ENCODE data around the gene MRGPRX1. TPM values are rescaled to one million over a fixed set of nuclear protein-coding genes. Genes with fewer than 3 reads are reported as not detected.
"Not testable (repeated sequence)": the region's sequence is repeated elsewhere in the genome, so short reads cannot be mapped to it uniquely, and the experiment has no call there.

MRGPRX1 gene
- total RNA-seq: not detected
- long read RNA-seq: 0 reads

- intact Hi-C loops (cut with DNase I): no loop called here
- no peak for ATAC-seq
- no peak for DNase-seq
These were observed at the start of gene MRGPRX1 for GRCh38 chr11:18939314-18939713. Gene MRGPRX1, minus strand, starts transcription at chr11:18939414. Its CDS starts 4,630 bp downstream, at chr11:18934784.

DNA sequence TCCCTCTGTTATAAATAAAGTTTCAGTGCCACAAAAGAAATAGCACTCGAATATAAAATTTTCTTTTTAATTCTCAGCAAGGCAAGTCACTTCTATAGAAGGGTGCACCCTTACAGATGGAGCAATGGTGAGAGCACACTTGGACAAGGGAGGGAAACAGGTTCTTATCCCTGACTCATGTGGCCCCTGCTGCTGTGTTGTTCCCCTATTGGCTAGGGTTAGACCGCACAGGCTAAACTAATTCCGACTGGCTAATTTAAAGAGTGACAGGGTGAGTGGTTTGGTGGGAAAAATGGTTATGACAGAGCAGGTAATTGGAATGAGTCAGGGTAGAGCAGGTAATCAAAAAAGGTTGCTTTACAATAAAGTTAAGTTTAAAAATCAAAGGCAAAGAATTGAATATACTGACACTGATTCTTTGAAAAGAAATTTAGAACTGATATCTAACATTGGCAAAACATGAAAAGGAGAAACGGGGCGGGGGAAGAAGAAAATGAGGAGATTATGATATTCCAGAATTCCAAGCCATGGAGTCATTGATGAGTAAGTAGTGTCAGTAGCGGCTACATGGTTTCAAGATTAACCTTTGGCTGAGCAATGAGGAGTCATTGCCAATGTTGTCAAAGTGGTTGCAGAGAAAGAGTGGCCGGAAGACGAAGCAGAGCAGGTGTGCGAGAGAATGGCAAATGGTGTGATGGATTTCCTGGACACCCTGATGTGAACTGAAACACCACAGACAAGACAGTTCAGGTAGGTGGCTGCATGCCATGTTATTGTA is 48.4 kb upstream of the MRGPRX1 start:
- intact Hi-C loops (cut with DNase I): no loop called here
- peak in 1 of 2 donors; percentile 26 for ATAC-seq
- DNase-seq: no peak

DNA sequence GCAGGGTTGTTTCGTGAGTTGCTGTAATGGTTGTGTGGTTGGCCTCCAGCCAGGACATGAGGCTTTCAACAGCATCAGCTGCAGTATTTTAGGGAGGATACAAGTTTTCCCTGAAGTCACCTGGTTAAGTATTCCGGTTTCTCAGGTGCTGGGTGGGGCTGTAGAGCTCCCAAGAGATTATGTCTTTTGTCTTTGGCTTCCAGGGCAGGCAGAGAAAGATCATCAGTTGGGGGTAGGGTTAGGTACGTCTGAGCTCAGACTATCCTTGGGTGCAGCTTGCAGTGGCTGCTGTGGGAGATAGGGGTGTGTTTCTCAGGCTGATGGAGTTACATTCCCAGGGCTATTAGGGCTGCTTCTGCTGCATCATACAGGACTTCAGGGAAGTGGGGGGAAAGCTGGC is 47.5 kb upstream of the MRGPRX1 start:
- intact Hi-C loops (cut with DNase I): no loop called here
- ATAC-seq (peak in 1 of 2 donors; percentile 15), DNase-seq (no peak)

DNA sequence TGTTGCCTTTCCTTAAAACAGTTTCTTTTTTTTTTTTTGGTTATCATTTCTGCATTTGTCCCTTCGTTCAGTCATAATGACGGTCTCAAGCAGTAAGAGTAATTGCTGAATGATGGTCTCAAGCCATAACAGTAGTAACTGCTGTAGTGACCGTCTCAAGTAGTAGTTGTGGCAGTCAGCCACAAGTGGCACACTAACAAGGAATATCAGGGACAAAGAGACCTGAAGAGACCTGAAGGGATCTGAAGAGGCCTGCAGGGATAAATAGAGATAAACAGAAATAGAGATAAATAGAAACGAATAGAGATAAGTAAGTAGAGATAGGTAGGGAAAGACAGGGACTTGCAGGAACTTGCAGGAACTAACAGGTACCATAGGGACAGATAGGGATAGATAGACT is 42.7 kb upstream of the MRGPRX1 start:
- DNase-seq (no peak), ATAC-seq (no peak)
- intact Hi-C loops (cut with DNase I): no loop called here

GRCh38 chr11:18974192-18974591 is 35.0 kb upstream of the MRGPRX1 start:
- intact Hi-C loops (cut with DNase I): no loop called here
- DNase-seq (no peak), ATAC-seq (no peak)

DNA sequence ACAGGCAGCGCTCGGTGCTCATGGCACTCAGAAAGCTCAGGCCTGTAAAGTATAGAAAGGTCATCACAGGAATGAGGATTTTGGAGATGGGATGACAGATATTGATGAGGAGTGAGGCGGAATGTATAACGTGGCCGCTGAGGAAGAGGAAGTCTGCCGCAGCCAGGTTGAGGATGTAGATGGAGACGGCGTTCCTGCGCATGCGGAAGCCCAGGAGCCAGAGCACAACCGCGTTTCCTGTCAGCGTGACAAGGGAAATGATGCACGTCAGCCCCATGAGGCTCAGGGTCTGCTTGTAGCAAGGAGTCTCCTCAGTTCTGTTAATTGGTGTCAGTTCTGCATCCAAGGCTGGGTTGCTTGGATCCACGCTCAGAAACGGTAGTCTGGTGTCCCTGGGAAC is 33.1 kb upstream of the MRGPRX1 start:
- intact Hi-C loops (cut with DNase I): no loop called here
- DNase-seq (no peak), ATAC-seq (no peak)

GRCh38 chr11:18969720-18970119 is 30.5 kb upstream of the MRGPRX1 start:
- DNase-seq (no peak), ATAC-seq (no peak)
- intact Hi-C loops (cut with DNase I): no loop called here

DNA sequence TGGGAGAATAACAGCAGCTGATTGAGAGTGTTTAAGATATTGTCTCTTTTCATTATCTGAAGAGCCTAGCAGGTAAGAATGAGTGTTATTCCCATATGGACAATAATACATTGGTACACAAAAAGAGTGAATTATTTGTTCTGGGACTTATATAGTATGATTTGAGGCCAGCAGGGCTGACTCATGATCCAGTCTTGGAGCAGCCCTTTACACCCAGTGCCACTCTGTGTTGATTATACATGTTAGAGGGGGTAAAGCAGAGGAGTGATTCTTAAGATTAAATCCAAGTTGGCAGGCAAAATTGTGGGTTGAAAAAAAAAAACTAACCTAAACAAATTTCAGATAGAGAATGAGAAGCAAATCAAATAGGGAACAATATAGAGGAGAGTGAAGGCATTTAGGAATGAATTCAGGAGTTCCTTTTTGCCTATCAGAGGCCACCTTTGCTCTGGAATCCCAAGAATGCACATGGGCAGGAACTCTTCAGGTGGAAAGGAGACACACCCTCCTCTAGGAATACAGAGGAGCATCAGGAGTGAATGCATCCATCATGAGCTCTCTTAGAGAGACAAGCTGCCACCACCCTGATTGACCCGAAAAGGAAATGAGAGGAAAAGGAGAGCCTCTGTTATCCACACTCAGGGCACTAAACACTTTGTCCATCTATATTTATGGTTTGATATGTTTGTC is 19.2 kb upstream of the MRGPRX1 start:
- ATAC-seq: no peak
- intact Hi-C loops (cut with DNase I): no loop called here

DNA sequence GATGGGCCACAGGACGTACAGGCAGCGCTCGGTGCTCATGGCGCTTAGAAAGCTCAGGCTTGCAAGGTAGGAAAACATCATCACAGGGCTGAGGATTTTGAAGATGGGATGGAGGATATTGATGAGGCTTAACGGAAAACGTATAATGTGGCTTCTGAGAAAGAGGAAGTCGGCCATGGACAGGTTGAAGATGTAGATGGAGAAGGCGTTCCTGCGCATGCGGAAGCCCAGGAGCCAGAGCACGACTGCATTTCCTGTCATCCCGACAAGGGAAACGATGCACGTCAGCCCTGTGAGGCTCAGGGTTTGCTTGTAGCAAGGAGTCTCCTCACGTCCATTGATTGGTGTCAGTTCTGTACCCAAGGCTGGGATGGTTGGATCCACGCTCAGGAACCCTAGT is 17.4 kb upstream of the MRGPRX1 start:
- intact Hi-C loops (cut with DNase I): no loop called here
- DNase-seq (no peak), ATAC-seq (no peak)

More for the DNA sequence above, 19.2 kb upstream of the MRGPRX1 start:
- DNase-seq: no peak

DNA sequence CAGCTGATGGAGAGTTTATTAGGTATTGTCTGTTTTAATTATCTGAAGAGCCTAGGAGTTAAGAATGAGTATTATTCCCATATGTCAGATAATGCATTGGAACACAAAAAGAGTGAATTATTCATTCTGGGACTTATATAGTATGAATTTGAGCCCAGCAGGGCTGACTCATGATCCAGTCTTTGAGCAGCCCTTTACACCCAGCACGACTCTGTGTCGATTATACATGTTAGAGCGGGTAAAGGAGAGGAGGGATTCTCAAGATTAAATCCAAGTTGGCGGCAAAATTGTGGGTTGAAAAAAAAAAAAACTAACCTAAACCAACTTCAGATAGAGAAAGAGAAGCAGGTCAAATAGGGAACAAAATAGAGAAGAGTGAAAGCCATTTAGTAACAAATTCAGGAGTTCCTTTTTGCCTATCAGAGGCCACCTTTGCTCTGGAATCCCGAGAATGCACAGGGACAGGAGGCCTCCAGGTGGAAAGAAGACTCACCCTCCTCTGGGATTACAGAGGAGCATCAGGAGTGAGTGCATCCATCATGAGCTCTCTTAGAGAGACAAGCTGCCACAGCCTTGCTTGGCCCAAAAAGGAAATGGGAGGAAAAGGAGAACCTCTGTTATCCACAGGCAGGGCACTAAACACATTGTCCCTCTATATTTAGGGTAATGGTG is 3.1 kb downstream of the MRGPRX1 start:
- ATAC-seq (no peak), DNase-seq (no peak)
- intact Hi-C loops (cut with DNase I): no loop called here

DNA sequence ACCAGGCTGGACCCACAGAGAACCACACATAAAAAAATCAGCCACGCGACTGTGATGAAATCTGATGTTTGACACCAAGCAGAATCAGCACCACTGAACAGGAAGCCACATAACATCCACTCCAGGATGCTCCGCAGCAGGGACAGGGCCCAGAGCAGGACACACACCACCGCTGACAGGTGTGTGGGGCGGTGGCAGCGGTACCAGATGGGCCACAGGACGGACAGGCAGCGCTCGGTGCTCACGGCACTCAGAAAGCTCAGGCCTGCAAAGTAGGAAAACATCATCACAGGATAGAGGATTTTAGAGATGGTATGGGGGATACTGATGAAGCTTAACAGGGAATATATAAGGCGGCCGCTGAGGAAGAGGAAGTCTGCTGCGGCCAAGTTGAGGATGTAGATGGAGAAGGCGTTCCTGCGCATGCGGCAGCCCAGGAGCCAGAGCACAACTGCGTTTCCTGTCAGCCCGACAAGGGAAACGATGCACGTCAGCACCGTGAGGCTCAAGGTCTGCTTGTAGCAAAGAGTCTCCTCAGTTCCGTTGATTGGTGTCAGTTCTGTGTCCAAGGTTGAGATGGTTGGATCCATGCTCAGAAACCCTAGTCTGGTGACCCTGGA is 4.9 kb downstream of the MRGPRX1 start:
- DNase-seq (no peak), ATAC-seq (no peak)
- intact Hi-C loops (cut with DNase I): no loop called here

DNA sequence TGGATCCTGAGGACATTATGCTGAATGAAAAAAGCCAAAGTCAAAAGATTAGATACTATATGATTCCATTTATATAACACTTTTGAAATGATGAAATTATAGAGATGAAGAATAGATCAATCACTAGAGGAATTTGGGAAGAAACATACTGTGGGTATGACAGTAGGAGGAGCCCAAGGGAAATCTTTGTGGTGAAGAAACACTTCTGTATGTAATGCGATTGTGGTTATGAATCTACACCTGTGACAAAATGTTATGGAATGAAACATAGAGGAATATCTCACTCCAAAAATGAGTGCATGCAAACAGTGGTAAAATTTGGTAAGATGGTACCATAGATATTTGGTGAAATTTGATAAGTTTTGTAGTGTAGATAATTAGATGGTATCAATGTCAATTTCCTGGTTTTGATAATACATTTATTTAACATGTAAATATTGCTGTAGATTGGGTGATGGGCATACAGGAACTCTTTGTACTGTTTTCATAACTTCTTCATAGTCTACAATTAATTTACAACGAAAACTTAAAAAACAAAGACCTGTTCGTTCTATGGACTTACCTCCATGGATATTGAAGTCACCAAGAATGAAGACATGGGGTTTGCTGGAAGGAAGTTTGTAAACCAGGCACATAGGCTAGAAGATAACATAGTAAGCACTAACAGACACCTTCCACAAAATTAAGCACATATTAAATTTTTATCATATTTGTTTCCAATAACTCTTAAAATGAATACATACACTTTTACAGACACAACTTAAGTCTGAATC is 11.5 kb downstream of the MRGPRX1 start:
- DNase-seq (no peak), ATAC-seq (no peak)
- intact Hi-C loops (cut with DNase I): no loop called here

DNA sequence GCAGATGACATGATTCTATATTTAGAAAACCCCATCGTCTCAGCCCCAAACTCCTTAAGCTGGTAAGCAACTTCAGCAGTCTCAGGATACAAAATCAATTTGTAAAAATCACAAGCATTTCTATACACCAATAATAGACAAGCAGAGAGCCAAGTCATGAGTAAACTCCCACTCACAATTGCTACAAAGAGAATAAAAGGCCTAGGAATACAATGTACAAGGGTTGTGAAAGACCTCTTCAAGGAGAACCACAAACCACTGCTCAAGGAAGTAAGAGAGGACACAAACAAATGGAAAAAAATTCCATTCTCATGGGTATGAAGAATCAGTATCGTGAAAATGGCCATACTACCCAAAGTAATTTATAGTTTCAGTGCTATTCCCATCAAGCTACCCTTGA is 13.8 kb downstream of the MRGPRX1 start:
- intact Hi-C loops (cut with DNase I); ATAC-seq; DNase-seq: not testable (repeated sequence)

DNA sequence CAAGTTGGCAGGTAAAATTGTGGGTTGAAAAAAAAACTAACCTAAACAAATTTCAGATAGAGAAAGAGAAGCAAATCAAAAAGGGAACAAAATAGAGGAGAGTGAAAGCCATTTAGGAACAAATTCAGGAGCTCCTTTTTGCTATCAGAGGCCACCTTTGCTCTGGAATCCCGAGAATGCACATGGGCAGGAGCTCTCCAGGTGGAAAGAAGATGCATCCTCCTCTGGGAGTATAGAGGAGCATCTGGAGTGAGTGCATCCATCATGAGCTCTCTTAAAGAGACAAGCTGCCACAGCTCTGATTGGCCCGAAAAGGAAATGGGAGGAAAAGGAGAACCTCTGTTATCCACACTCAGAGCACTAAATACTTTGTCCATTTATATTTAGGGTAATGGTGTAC is 26.3 kb downstream of the MRGPRX1 start:
- intact Hi-C loops (cut with DNase I): no loop called here
- no peak for ATAC-seq

GRCh38 chr11:18907391-18907790 is 31.8 kb downstream of the MRGPRX1 start:
- intact Hi-C loops (cut with DNase I): no loop called here
- no peak for ATAC-seq
- no peak for DNase-seq

More for the DNA sequence above, 26.3 kb downstream of the MRGPRX1 start:
- DNase-seq: no peak

DNA sequence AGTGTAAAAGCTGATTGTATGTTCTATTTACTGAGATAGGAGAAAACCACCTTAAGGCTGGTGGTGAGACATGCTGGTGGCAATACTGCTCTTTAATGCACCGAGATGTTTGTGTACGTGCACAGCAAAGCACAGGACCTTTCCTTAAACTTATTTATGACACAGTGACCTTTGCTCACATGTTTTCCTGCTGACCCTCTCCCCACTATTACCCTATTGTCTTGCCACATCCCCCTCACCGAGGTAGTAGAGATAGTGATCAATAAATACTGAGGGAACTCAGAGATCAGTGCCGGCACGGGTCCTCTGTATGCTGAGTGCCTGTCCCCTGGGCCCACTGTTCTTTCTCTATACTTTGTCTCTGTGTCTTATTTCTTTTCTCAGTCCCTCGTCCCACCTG is 38.6 kb downstream of the MRGPRX1 start:
- ATAC-seq; DNase-seq; intact Hi-C loops (cut with DNase I): not testable (repeated sequence)

- intact Hi-C loops (cut with DNase I); ATAC-seq; DNase-seq: not testable (repeated sequence)
These were observed 39.0 kb downstream of the MRGPRX1 start for GRCh38 chr11:18900151-18900611.

GRCh38 chr11:18891712-18892111 is 47.5 kb downstream of the MRGPRX1 start:
- intact Hi-C loops (cut with DNase I); DNase-seq; ATAC-seq: not testable (repeated sequence)

- no peak for ATAC-seq
- intact Hi-C loops (cut with DNase I): no loop called here
- DNase-seq: no peak
These were observed 48.6 kb downstream of the MRGPRX1 start for GRCh38 chr11:18890615-18891014.
